K562 (cell line): ENCODE measurements around the gene CERS6. TPM values are rescaled to one million over a fixed set of nuclear protein-coding genes. Genes with fewer than 3 reads are reported as not detected.

Experiments
- C11orf30 ChIP-seq: fragments of 450-650 bp; IDR thresholded peaks from 2 replicates; pipeline ENCODE4 v1.6.1; 2016; ENCODE audit warnings: low read depth, mild to moderate bottlenecking
- COPS2 ChIP-seq: fragments of 450-650 bp; conservative IDR thresholded peaks from 2 replicates; pipeline ENCODE4 v1.6.1; 2016; ENCODE audit warnings: mild to moderate bottlenecking, moderate library complexity
- CTBP1 ChIP-seq: fragments of 450-650 bp; IDR thresholded peaks from 2 replicates; pipeline ENCODE4 v1.6.1; 2016; ENCODE audit warnings: borderline replicate concordance
- FIP1L1 ChIP-seq: fragments of 200-400 bp; formaldehyde crosslinking; IDR thresholded peaks from 2 replicates; pipeline ENCODE4 v1.6.1; 2018; ENCODE audit warnings: mild to moderate bottlenecking, low read depth, low read length; ENCODE audit not compliant: poor library complexity, severe bottlenecking
- HNRNPK ChIP-seq: fragments of 200-400 bp; formaldehyde crosslinking; IDR thresholded peaks from one replicate; pipeline ENCODE4 v1.6.1; 2018; ENCODE audit warnings: mild to moderate bottlenecking, low read depth, low read length; ENCODE audit not compliant: poor library complexity, severe bottlenecking
- MAFG ChIP-seq: fragments of 450-650 bp; conservative IDR thresholded peaks from 2 replicates; pipeline ENCODE4 v1.6.1; 2016; ENCODE audit warnings: missing genetic modification characterization, missing compliant biosample characterization
- MCM3 ChIP-seq: fragments of 450-650 bp; IDR thresholded peaks from 2 replicates; pipeline ENCODE4 v1.6.1; 2016
- MED1 ChIP-seq: sonication (generic); formaldehyde crosslinking; IDR thresholded peaks from 2 replicates; pipeline ENCODE4 v1.8.1; 2023; ENCODE audit warnings: missing genetic modification reagents, borderline replicate concordance
- NEUROD1 ChIP-seq: fragments of 150-350 bp; IDR thresholded peaks from 2 replicates; pipeline ENCODE4 v1.6.1; 2014; ENCODE audit warnings: borderline replicate concordance, low read length, low read depth; ENCODE audit not compliant: partially characterized antibody
- NFATC3 ChIP-seq: fragments of 450-650 bp; IDR thresholded peaks from 2 replicates; pipeline ENCODE4 v1.6.1; 2017; ENCODE audit warnings: mild to moderate bottlenecking
- PHF21A ChIP-seq: fragments of 450-650 bp; IDR thresholded peaks from 2 replicates; pipeline ENCODE4 v1.6.1; 2017; ENCODE audit warnings: low read depth, borderline replicate concordance
- PKNOX1 ChIP-seq: fragments of 450-650 bp; IDR thresholded peaks from 2 replicates; pipeline ENCODE4 v1.6.1; 2016
- RFX1 ChIP-seq: fragments of 450-650 bp; IDR thresholded peaks from 2 replicates; pipeline ENCODE4 v1.6.1; 2016; ENCODE audit warnings: mild to moderate bottlenecking, moderate library complexity
- RHOXF2B ChIP-seq: fragments of 250-450 bp; sonication (Bioruptor Pico); conservative IDR thresholded peaks from 2 replicates; pipeline ENCODE4 v1.5.1; 2021
- TEAD4 ChIP-seq, 2 experiments: sonication (generic) in 1 of 2; formaldehyde crosslinking in 1 of 2; IDR thresholded peaks; 2 replicates each; pipeline versions ENCODE4 v1.6.1 to v1.8.0; 2012 to 2022; ENCODE audit warnings: borderline replicate concordance in 1 of 2, inconsistent platforms in 1 of 2, low read length in 1 of 2, mild to moderate bottlenecking in 1 of 2, missing genetic modification reagents in 1 of 2
- TRIM28 ChIP-seq: fragments of 450-650 bp; IDR thresholded peaks from 2 replicates; pipeline ENCODE4 v1.6.1; 2017
- ZBTB7A ChIP-seq: IDR thresholded peaks from 2 replicates; pipeline ENCODE4 v1.6.1; 2011; ENCODE audit warnings: low read depth, mild to moderate bottlenecking, low read length, moderate library complexity, borderline replicate concordance; ENCODE audit not compliant: control insufficient read depth
- ZEB2 ChIP-seq: fragments of 450-650 bp; IDR thresholded peaks from 2 replicates; pipeline ENCODE4 v1.6.1; 2016
- ZNF318 ChIP-seq, 2 experiments: fragments of 450-650 bp; IDR thresholded peaks; 2 replicates each; pipeline ENCODE4 v1.6.1; 2016; ENCODE audit warnings: mild to moderate bottlenecking in 2 of 2, borderline replicate concordance in 1 of 2, low read depth in 1 of 2, moderate library complexity in 1 of 2
- ZSCAN32 ChIP-seq: fragments of 450-650 bp; formaldehyde crosslinking; IDR thresholded peaks from 2 replicates; pipeline ENCODE4 v1.4.0; 2020; ENCODE audit warnings: mild to moderate bottlenecking, moderate library complexity
- polyA plus RNA-seq, 8 experiments: library from polyadenylated mRNA; depleted of rRNA in 4 of 8; stranded (reverse) in 5 of 8; unstranded in 3 of 8; fragments of >200 nt; fragmentation: Nextera tagmentation in 2 of 8; fragmentation: Illumina TruSeq in 1 of 8; extraction: Ambion mirVana in 2 of 8; extraction: Trizol in 1 of 8; gene quantifications; 2 replicates each; pipeline versions ENCODE4 v1.2.1 to v1.2.3, GENCODE V29; 2011 to 2014; ENCODE audit warnings: inconsistent platforms in 1 of 8, missing spikeins in 1 of 8
- total RNA-seq, 7 experiments: library from RNA; depleted of rRNA in 6 of 7; stranded (reverse); fragments of >200 nt in 6 of 7; fragmentation: Illumina TruSeq in 2 of 7; extraction: Trizol in 2 of 7; gene quantifications; 2 replicates each; pipeline versions ENCODE4 v1.2.1 to v1.2.3, GENCODE V29; 2011 to 2021; ENCODE audit warnings: low replicate concordance in 1 of 7

The CERS6 gene
- total and polyA plus RNA-seq, 9 of the 15 experiments (the other 6 are each of a cell fraction or from before 2014, with no cell fraction given) = 1.6 to 13.6 (median 11.4) TPM

GRCh38 chr2:168685600-168686451 lies 229.8 kb downstream of the CERS6 start (continued):
- TF ChIP-seq ZNF318 (IDR thresholded peaks at IDR 0.05; ENCODE audit: borderline replicate concordance in 1 of 2, low read depth in 1 of 2) = no peak
- 0 out of 2 replicates have a peak, but pooled peaks have one; percentile 55 for TF ChIP-seq ZEB2
- peak; percentile 89 for TF ChIP-seq CTBP1
- TF ChIP-seq MCM3 = no peak
- no peak for TF ChIP-seq RFX1
- TF ChIP-seq MAFG (tag) = no peak
- no peak for TF ChIP-seq RHOXF2B
- TF ChIP-seq HNRNPK = no peak
- TF ChIP-seq C11orf30 = no peak
- peak; percentile 84; the same call in 1 of the 2 replicates for TF ChIP-seq NFATC3
- no peak for TF ChIP-seq ZBTB7A
- no peak for TF ChIP-seq MED1
- TF ChIP-seq TRIM28 = no peak
- peak; percentile 37; the same call in 1 of the 2 replicates for TF ChIP-seq PHF21A
- peak; percentile 65 for TF ChIP-seq NEUROD1
- no peak for TF ChIP-seq ZSCAN32 (CRISPR knock-in tag)
- no peak for TF ChIP-seq FIP1L1
- peak; percentile 91 for TF ChIP-seq TEAD4 (IDR thresholded peaks at IDR 0.05; ENCODE audit: low read length)
- no peak for TF ChIP-seq TEAD4 (CRISPR knock-in tag; IDR thresholded peaks at IDR 0.05; ENCODE audit: borderline replicate concordance)
- TF ChIP-seq PKNOX1 = peak; percentile 5; the same call in 1 of the 2 replicates
- no peak for TF ChIP-seq COPS2
